NCI-H2081 (cell line): ENCODE data around the gene DGAT2.
"Not testable (repeated sequence)": the region's sequence is repeated elsewhere in the genome, so short reads cannot be mapped to it uniquely, and the experiment has no call there.

ENCODE experiments used
- DNase-seq, 2 experiments: peaks; one replicate each; lab custom pipeline; 2025; lab: John Stamatoyannopoulos, UW

The DGAT2 gene, protein sequence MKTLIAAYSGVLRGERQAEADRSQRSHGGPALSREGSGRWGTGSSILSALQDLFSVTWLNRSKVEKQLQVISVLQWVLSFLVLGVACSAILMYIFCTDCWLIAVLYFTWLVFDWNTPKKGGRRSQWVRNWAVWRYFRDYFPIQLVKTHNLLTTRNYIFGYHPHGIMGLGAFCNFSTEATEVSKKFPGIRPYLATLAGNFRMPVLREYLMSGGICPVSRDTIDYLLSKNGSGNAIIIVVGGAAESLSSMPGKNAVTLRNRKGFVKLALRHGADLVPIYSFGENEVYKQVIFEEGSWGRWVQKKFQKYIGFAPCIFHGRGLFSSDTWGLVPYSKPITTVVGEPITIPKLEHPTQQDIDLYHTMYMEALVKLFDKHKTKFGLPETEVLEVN

DNA sequence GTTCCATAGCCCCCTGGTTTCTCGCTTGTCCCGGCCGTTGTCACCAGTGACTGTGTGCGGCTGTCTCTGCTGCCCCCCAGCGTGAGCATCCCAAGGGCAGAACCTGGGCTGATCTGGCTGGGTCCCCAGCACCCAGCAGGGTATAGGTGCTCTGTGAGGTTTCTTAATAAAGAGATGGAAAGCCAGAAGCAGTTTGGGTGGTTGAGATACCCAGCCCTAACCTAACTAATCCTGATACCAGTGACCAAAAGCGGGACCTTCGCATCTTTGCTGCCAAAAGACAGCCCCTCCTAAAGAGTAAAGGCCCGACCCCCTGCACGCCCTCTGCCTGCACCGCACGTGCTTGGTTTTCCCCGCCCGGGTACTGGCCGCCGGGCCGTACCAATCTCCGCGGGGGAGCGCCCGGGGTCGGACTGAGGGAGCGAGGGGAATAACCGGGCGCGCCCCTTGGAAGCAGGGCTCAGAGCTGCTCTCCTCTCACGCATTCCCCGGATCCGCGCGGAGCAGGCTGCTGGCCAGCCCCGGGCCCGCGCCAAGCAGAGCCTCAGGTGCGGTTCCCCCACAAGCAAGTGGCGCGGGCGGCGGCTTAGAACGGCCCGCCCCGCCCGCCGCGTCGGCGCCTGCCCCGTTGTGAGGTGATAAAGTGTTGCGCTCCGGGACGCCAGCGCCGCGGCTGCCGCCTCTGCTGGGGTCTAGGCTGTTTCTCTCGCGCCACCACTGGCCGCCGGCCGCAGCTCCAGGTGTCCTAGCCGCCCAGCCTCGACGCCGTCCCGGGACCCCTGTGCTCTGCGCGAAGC, at the start of gene DGAT2:
DGAT2 (plus strand) TSS at position 667 of the 797 bp plus-strand sequence. CDS start 214 bp downstream, outside the sequence.
- DNase-seq, result peak; percentile 64 to 82

DNA sequence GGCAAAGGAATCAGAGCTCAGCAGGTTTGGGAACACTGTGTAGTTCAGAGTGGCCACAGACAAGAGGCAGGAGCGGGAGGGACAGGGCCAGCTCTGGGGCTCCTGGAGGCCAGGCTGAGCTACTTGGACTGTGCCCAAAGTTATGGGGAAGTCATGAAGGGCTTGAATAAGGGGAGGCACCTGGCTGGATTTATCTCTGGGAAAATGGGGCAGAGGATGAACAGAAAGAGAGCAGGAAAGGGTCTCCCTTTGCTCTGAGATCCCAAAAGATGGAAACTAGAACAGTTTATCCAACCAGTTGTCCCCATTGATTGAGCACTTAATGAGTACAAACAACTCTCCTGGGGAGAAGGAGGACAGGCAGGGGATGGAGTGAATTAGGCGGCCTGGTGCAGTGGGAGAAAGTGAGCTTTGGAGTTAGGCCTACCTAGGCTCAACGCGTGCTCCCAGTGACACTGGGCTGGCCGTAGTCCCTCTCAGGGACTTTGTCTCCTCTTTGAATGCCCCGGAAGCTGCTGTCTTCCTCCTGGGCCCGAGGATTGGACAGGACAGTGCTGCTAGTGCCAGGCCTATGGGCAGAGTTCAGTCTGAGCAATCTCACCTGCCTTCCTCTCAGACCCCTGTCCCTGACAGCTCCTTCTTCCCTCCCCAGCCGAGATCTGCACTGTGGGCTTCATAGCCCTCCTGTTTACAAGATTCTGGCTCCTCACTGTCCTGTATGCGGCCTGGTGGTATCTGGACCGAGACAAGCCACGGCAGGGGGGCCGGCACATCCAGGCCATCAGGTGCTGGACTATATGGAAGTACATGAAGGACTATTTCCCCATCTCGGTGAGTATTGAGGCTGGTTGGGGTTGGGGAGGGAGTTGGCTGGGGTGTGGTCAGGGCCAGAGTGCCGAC, 49.0 kb upstream of the DGAT2 start:
- no peak for DNase-seq

DNA sequence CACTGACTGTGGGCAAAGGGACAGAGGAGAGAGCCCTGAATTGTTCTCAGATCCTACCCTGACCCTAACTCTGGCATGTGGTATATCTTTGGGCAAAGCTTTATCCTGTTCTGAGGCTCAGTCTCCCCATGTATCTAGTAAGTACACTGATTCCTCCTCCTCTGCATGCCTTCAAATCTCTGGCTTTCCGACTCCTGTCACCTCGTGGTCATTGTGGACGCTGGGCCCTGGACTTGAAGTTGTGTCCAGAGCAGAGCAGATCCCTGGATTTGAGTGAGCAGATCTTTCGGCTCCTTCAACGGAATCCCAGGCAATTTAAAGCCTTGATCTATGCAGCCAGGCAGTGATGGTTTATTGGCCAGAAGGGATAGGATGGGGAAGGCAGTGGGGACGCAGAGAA, 47.9 kb upstream of the DGAT2 start:
- DNase-seq, result no peak

DNA sequence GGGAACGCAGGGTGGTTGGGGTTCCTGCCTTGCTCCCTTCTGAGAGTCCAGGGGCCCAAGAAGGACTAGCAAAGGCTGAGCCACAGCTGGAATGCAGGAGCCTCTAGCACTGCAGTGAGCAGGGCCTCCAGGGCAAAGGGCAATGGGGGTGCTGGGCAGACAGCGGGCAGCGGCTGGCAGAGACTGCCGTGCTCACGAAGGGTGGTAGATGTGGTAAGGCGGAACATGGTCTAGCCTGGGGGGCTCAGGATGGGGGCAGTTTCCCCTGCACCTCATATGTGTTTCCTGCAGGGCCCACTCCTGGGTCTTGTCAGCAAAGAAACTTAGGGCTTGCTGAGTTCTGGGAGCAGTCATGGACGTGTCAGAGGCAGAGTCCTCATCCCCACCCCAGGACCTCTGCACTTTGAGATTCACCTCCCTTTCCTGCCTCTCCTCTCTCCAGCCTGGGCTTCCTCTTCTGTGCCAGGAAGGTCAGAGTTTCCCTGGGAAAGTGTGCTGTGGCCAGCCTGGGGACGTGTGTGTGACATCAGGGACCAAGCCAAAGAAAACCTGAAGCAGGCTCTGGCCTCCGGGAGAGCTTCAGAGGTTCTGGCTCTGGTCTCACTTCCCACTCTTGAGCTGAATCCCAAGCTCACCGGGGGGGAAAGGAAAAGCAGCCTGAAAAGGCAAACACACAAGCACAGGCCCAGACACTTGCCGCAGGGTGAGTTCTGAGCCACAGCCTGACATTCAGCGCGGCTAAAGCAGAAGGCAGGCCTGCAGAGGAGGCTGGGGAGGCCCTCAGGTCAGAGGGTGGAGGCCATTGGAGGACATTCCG, 46.5 kb upstream of the DGAT2 start:
- no peak for DNase-seq

DNA sequence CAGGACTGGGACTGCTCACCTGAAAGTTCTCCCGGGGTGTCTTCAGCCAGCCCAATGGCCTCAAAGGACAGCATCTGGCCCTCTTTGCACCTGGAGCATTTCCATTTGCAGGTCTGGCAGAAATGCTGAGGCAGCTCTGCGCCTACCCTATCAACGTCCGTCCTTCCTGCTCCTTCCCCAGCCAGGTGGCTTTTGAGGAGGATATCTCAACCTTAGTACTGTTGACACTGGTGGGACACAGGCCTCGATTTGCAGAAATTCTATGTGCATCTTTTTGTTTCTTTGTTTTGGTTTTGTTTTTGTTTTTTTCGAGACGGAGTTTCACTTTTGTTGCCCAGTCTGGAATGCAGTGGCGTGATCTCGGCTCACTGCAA, 45.9 kb upstream of the DGAT2 start:
- no peak for DNase-seq

DNA sequence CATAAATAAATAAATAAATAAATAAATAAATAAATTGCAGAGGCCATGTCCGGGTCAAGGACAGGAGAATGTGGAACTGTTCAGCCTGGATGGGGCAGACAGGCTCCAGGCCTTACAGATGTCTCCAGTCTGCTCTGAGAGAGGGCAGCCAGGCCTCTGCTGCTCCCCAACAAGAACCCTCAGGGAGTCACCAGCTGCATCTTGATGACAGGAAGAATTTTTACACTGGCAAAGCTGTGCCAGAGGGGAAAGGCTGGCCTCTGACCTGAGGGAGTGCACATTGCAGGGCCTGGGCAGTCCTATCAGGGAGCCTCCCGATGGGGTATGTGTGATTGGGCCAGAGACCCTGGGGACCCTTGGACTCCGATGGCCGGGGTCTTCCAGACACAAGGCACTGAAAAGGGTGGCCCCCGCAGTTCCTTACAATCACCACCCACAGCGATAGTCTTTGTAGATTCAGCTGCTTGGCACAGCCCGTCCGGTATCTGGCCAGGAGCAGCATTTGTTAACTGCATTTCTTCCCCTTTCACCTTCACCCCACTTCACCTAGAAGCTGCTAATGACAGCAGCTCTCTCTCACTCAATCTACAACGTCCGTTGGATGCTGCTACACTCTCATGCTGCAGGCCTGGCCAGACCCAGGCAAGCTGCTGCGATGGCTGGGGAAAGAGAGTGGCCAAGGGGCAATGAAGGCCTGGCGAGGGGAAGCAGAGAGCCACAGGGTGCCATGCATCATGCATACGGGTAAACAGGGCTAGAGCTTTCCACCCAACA, 42.8 kb upstream of the DGAT2 start:
- DNase-seq, result no peak

DNA sequence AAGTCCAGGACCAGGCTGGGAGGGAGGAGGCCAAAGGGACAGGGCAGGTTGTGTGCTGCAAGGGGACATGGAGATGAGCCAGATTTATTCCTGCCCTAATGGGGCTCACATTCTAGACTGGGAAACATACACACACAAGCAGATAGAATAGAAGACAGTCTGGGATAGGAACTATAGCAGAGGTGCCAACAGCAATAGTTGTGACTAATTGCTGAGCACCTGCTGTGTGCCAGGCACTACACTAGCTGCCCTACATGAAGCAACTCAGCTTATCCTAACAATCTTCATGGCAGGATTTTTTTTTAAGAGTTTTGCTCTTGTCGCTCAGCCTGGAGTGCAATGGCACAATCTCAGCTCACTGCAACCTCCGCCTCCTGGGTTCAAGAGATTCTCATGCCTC, 39.6 kb upstream of the DGAT2 start:
- DNase-seq, result no peak

DNA sequence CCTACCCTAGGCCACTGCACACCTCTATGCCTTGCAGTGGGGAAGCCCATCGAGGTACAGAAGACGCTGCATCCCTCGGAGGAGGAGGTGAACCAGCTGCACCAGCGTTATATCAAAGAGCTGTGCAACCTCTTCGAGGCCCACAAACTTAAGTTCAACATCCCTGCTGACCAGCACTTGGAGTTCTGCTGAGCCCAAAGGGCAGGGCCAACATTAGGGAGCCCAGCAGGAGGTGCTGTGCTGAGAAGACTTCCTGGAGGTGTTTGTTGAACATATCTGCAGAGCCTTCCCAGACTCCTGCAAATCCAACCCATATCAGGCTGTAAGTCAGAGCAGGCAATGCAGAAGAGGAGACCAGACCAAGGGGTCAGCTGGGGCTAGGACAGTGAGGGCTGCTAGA, 37.5 kb upstream of the DGAT2 start:
- DNase-seq, result no peak

DNA sequence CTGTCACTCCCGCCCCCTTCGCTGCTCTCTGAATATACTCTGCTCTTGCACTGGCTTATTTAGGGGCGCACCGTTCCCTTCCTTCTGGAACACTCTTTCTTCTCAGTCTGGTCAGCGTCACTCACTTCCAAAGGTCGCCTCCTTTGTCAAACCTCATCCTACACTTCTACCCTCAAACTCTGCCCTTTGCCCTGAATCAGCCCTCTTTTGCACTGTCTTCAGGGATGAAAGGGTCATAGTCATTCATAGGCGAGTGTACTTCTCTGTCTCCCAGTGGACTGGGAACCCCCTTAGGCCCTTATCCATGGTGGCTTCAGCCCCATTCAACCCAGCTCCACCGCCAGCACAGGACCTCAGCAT, 35.5 kb upstream of the DGAT2 start:
- no peak for DNase-seq

DNA sequence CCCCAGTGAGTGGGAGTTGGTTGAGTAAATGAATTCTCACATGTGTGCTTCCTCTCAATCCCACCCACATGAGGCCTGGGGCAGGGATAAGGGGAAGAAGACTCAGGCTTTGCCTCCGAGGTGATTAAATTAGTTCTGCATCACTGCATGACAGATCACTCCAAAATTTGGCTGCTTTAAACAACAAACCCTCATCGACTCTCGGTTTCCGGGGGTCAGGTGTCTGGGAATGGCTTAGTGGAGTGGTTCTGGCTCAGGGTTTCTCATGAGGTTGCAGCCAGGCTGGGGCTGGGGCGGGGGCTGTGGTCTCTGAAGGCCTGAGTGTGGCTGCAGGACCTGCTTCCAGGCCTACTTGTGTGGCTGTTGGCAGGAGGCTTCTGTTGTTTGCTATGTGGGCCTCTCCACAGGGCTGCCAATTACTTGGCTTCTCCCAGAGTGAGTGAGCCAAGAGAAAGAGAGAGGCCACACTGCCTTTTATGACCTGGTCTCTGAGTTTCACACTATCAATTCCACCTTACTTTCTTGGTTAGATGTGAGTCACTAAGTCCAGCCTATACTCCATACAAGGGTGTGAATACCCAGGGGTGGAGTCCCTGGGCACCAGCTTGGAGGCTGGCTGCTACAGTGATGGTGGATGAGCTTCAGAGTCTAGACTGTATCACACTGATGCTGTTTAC, 35.0 kb upstream of the DGAT2 start:
- no peak for DNase-seq

DNA sequence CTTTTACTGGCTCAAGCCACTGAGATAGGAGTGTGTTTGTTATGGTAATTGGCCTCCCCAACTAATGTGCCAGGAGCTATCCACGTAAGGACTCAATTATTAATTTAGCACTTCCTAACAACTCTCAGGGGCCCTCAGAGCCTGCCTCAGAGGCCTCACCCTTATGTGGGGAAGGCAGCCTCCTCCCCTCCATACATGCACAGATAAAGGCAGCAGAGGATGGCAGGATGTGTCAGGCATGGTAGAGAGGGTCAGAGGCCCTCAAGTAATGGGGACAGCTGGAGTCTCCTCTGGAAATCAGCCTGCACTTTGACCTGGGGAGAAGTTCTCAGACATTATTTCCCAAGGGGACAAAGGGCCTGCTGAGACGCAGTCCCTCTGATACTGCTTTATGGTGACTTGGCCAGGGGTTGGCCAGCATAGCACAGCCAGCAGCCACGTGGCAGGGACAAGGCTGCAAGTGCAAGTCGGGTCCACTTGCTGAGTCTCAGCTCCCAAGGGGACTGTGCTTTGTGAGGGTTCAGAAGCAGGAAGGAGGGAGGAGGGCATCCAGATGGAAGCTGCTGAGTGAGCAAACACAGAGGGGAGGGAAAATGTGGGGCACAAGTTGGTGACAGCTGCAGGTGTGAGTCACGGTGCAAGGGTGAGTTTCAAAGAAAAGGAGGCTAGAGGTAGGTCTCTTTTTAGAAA, 33.9 kb upstream of the DGAT2 start:
- DNase-seq, result no peak

DNA sequence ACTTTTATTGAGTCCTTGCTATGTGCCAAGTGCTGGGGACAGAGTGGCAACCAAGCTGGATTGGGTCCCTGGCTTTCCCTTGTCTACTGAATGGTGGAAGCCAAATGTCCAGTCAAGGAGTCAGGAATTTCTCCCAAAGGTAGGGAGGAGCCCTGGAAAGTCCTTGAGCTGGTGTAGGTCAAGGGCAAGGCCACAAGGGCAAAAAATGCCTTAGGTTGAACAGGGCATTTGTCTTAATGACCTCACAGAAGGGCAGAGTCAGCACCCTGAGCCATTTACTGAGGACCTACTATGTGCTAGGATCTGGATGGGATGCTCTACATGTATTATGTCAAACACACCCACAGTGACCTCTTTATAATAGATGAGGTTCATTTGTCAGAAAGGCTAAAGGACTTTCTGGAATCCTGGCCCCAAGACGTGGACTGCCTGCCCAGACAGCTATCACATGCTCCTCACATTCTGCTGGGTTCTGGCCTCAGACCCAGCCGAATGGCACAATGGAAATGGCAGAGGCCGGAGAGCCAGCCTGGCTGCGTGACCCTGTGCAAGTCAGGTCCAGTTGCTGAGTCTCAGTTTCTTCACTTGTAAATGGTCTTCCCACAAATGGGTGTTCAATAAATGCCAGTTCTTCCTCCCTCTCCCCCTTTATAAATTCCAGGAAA, 33.3 kb upstream of the DGAT2 start:
- DNase-seq, result no peak

DNA sequence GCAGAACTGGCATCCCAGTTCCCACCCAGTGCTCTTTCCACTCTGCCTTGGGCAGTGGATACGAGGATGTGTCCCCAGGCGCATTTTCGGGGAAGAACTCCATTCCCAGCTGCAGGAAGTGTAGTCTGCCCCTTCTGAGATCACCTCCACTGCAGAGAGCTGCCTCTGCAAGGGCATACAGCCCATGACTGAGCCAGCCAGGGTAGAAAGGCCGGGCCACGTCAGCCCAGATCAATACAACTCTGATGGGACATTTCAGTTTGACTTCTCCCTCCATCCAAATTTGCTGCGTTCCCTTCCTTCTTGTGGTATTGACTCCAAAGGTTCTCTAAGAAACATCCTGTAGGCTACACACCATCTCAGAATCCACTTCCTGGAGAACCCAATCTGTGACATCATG, 31.3 kb upstream of the DGAT2 start:
- no peak for DNase-seq

DNA sequence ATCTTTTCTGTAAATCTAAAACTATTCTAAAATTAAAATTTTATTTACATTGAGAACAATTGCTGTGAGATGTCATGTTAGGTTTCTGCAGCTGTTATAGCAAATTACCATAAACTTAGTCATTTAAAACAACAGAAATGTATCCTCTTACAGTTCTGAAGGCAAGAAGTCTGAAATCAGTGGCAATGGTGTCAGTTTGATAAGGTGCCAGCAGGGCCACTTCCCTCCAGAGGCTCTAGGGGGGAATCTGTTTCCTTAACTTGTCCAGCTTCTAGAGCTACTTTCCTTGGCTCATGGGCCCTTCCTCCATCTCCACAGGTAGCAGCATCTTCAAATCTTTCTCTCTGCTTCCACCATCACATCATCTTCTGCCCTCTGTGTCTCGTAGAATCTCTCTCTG, 27.9 kb upstream of the DGAT2 start:
- no peak for DNase-seq

DNA sequence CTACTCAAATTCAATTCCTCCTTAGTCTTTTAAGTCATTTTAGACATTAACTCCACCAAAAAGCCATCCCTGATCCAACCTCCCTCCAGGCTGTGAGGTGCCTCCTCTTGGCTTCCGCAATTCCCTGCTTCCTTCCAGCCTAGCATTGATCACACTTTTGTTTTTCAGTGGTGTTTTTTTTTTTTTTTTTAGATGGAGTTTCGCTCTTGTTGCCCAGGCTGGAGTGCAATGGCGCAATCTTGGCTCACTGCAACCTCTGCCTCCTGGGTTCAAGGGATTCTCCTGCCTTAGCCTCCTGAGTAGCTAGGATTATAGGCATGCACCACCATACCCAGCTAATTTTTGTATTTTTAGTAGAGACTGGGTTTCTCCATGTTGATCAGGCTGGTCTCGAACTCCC, 25.4 kb upstream of the DGAT2 start:
- DNase-seq, result not testable (repeated sequence)

DNA sequence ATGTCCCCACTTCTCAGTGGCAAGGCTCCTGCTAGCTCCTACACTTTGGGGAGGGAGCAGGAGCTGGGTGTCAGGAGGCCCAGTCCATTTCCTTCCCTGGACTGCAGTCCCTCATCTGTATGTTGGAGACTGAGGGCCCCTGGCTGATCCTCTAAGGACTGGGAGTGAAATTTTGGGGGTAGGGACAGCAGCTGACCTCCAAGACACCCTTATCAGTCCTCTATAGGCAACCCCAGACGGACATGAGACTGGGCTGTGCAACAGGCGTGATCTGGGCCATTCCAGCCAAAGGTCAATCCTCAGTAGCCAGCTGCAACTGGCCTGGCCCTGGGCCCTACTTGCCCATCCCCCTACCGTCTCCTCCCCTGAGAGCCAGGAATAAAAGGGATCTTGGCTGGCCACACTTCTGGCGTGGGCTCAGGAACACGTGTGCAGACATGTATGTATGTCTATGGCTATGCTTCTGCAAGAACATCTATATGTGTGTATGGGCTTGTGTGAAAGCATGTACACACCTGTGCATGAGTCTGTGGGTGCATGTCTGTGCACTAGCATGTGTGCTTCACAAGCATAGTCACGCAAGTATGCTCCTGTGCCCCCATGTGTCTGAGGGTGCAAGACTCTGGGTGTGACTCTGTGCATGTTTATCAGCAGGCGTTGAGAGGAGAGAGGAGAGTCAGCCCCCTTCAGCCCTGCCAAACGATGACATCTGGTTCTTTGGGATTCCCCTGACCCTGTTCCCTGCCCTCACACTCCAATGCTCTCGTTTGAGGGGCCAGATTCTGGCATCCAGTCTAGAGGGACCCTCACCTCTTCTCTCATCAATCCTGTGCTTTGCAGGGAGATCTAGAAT, 24.6 kb upstream of the DGAT2 start:
- DNase-seq, result no peak

DNA sequence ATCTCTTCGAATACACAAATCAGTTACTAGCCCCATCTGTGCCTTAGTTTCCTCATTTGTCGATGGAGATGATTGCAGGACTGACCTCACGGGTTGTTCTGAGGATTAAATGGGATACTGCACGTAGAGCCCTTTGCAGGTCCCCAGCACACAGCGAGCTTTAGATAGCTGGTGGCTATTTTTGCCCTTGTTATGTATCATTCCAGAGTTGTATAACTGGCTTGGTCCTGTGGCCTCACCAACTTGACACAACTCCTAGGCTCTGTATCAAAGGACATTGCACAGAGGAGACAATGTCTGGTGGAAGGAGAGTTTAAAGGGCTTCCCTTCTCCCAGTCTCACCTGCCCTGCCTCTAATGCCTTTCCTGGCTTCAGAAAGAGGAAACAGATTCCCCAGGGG, 22.8 kb upstream of the DGAT2 start:
- DNase-seq, result no peak

DNA sequence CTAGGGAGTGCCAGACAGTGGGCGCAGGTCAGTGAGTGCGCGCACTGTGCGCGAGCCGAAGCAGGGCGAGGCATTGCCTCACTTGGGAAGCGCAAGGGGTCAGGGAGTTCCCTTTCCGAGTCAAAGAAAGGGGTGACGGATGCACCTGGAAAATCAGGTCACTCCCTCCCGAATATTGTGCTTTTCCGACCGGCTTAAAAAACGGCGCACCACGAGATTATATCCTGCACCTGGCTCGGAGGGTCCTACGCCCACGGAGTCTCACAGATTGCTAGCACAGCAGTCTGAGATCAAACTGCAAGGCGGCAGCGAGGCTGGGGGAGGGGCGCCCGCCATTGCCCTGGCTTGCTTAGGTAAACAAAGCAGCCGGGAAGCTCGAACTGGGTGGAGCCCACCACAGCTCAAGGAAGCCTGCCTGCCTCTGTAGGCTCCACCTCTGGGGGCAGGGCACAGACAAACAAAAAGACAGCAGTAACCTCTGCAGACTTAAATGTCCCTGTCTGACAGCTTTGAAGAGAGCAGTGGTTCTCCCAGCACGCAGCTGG, 19.8 kb upstream of the DGAT2 start:
- DNase-seq, result not testable (repeated sequence)
